NK-92 treated with Interleukin-12 subunit alpha and Interleukin-12 subunit beta, amount 100 ng/mL, for 24 hours (cell line): ENCODE results near the gene CISD1.

ENCODE experiments used
- DNase-seq: peaks from one replicate; lab custom pipeline; 2025; lab: John Stamatoyannopoulos, UW

CISD1 gene

GRCh38 chr10:58266003-58266825, 2.7 kb upstream of the CISD1 start:
- no peak for DNase-seq

GRCh38 chr10:58266826-58267712, 1.9 kb upstream of the CISD1 start:
- DNase-seq: peak; percentile 10

DNA sequence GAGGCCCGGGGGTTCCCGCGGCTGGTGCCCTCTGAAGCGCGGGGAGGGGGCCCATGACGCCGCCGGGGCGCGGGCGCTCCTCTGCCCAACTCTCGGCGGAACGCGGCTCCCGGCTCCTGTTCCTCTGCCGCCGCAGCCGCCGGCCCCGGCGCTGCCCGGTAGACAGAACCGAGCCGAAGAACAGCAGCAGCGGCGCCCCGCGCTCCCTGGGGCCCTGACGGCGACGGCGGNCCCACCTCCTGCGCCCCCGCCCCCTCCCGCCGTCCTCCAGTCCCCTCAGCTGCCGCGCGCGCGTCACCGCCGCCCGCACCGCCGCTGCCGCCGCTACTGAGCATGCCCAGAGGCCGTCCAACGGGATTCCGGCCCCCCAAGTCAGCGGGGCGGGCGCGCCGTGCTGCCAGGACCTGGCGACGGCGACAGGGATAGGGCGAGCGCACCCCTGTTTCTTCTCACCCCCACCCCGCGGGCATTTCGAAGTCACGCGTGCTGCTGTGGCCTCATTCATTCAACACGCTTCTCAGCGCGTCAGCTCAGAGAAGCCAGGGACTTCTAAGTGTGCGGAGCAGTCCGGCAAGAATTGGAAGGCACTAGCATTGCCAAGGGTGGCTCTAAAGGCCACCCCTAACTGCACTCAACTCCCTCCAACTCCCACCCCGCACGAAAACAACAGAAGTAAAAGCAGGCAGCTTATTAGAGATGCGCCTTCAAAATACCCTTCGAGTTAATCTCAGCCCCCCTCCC, 1.1 kb upstream of the CISD1 start, which contains the start of gene IPMK:
Gene IPMK, minus strand, starts transcription at position 182 of the 741 bp plus-strand sequence. CDS start 283 bp downstream, outside the sequence.
- DNase-seq: peak; percentile 89

GRCh38 chr10:58268454-58268945, 462 bp upstream of the CISD1 start:
- DNase-seq: no peak

DNA sequence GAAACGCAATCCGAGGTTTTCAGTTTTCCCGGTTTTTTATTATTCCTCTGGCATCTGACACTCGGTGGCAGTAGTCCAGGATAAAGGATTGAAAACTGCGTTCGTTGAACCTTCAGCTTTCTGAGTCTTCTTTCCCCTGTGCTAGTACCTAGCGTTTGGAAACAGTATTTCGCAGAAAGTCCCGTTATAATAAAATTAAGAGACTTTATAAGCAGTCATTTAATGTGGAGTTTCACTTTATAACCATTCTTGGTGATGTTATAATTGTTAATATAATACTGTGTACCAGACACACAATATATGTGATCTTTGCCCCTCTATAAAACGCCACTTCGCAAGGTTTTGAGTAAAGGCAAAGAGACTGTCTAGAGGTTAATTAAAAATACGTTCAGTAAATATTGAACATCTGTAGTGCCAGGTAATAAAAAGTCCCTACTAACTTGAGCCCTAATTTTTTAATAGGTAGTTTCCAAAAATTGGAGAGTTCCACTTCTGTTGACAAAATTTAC, 874 bp downstream of the CISD1 start:
- DNase-seq: no peak

- DNase-seq: no peak
Measured at GRCh38 chr10:58275261-58275660, 6.3 kb downstream of the CISD1 start.

GRCh38 chr10:58275908-58276307, 6.9 kb downstream of the CISD1 start:
- DNase-seq: no peak

DNA sequence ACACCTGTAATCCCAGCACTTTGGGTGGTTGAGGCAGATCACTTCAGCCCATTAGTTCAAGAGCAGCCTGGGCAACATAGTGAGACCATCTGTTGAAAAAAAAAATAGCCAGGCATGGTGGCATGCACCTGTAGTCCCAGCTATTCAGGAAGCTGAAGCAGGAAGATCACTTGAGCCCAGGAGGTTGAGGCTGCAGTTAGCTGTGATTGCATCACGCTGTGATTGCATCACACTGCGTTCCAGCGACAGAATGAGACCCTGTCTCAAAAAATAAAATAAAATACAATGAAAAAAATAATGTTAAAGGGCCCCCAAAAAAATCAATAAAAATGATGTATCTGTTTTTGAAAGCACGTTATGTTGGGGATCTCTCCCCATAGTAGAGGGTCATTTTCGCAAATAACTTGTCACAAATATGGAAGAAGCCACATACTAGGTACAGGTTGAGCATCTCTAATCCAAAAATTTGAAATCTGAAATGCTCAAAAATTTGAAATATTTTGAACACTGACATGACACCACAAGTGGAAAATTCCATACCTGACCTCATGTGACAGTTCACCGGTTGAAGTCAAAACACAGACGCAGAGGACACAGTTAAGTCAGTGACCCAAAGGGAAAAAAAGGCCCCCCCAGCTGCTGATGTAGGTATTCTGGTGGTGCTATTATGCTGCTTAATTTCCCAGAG, 9.5 kb downstream of the CISD1 start:
- no peak for DNase-seq

DNA sequence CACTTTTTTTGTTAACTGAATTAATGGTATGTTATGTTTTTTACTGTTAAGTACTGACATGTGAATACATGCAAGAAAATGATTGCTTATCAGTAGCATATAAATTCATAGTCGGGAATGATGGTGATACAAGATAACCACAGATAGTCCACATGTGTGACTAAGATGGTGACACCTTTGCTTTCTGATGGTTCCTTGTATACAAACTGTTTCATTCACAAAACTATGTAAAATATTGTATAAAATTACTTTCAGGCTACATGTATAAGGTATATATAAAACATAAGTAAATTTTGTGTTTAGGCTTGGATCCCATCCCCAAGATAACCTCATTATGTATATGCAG, 10.0 kb downstream of the CISD1 start:
- DNase-seq: no peak

DNA sequence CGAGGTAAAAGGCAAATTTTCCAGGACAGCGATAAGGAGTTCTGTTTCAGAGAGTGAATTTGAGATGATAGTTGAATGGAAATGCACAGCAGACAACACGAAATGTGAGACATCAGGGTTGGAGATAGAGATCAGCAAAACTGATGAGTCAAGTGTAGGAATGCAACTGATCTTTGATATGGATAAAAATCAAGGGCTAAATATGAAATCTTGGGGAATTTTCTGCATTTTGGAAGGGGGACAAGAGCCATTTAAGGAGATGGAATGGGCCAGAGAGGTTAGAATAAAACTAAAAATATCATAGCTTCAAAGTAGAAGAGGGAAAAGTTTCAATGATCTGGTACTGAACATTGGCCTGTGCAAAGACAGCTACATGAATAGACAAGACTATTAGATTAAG, 11.5 kb downstream of the CISD1 start:
- DNase-seq: no peak

DNA sequence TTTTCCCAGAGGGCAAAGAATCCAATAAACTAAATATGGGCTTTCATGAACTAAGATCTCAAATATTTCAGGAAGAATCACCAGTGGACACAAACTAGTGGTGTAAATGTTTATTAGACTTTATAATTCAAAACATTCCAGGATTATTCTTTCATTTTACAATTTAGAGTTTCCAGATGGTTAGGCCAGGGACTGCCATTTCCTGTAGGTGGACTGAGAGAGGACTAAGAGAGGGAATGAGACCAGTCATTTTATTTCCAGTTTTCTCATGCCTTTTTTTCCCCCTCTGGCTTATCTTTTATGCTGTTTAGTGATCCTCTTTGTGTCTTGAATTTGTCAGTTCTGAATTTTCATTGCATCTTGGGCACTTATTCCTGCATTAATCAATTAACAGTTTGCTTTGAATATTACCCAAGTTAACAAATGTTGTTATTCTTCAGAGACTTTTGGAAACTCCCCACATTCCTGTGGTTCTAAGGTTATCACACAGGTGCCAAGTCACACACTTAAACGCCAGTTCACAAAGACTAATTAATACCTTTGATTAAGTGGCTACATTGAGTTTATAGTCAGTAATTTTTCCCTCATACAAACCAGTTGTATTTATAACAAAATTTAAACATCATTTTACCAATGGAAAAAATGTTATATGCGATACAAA, 12.3 kb downstream of the CISD1 start:
- no peak for DNase-seq

GRCh38 chr10:58282615-58283014, 13.7 kb downstream of the CISD1 start:
- no peak for DNase-seq

- DNase-seq: no peak
Measured at GRCh38 chr10:58291538-58292174, 22.7 kb downstream of the CISD1 start.

DNA sequence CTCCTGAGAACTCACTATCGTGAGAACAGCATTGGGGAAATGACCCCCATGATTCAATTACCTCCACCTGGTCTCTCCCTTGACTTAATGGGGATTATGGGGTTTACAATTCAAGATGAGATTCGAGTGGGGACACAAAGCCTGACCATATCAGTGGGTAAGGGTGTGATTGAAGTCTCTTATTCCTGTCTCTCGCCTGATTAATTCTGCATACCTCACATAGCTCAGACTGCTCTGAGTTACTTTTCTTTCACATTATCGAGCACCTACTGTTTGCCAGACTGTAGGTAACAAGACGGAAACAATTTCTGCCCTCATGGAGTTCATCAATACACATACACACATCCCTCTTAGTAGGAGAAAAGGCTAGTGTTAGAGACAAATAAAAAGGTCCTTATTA, 25.0 kb downstream of the CISD1 start:
- DNase-seq: no peak

DNA sequence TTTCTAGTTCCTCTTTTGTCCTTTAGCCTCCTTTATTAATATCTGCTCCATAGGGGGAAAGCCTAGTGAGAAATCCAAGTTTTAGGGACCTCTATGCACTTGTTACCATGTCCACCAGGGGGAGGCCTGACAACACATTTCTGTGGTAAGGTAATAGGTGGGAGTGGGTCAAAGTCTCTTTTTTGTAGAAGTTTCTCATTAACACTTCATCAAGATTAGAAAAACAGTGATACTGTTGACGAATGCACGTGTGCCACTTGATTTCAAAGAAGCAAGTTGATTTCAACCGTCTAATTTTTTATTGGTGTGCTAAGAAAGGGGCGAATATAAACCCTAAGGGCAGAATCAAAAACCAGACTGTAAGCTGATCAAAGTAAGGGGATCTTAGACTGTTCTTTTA, 30.6 kb downstream of the CISD1 start:
- DNase-seq: peak; percentile 7

DNA sequence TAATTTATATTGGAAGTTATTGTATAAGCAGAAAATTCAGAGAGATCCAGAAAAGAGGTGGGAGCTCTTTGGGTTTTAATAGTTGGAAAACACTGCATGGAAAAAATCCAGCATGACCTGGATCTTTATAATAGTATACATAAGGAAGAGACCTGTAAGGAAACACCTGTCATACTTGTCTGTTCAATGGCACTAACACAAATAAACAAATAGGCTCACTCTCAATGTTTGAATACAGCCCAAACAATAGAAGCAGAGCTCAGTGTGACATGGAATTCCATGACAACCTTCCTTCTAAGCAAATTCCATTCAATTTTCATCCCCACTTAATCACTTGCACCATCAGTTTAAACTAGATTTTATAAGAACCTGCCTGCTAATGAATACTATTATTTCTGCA, 31.7 kb downstream of the CISD1 start:
- DNase-seq: no peak

- DNase-seq: no peak
Measured at GRCh38 chr10:58302254-58302653, 33.3 kb downstream of the CISD1 start.

DNA sequence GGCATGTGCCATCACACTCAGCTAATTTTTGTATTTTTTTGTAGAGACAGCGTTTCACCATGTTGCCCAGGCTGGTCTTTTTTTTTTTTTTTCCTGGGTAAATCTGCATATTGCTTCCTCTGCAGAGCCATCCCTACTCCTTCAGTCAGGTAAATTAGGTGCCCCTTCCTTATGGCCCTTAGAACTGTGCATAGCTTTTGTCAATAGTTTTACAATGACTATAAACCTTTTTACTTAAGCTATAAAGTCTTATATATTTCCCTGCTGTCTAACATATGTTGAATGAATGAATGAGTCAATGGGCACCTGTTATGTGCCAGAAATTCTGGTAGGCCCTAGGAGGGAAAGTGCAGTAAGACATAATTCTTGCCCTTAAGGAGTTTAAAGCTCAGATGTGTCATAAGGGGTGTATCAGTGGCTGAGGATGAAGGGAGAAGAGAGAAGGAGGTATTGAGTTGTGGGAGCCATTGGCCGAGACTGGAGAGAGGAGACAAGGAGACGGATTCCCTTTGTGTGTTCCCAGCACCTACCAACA, 35.2 kb downstream of the CISD1 start:
- no peak for DNase-seq

DNA sequence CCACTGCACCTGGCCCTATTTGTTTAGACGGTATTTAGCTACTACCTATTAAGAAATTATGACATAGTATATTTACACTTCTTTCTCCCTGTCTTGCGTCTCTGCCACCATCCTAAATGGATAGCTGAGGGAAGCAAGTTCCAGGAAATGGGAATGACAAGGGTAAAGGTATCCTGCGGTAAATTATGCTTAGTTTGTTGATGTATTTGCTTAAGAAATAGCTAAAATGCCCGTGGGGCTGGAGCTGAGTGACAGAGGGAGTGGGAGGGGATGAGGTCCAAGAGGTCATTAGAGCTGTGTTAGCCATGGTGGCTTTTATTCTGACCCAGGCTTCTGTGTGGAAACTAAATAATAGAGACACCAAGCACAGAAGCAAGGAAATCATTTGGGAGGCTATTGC, 36.9 kb downstream of the CISD1 start:
- DNase-seq: no peak

- no peak for DNase-seq
Measured at GRCh38 chr10:58307676-58308075, 38.7 kb downstream of the CISD1 start.
